HG02870 (cell line): Measurements from ENCODE around the gene APLN.

Experiments used
- ATAC-seq: cut with Tn5 transposase; IDR thresholded peaks from one replicate; pipeline ENCODE4 v1.9.1; 2021; ENCODE audit warnings: mild to moderate bottlenecking, moderate library complexity; ENCODE audit not compliant: unreplicated experiment

APLN gene

DNA sequence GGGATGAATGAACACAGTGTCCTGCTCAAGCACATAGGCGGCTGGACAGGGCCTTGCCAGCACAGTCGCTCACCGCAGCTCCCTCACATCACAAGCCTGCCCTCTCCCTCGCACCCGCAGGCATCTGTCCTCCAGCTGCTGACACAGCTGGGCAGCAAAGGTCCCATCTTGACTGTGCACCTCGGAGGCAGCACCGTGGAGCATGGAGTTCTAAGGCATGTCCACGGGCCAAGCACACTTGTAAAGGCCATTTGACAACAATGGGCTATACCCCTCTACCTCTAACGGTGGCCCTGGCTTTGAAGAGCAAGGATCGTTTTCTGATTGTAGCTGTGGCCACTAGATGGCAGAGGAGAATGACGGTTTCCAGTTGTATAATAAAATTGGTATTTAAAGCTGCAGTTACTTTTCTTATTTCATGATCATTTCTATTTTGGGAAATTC is 53.8 kb downstream of the APLN start:
- ATAC-seq: peak; percentile 36

DNA sequence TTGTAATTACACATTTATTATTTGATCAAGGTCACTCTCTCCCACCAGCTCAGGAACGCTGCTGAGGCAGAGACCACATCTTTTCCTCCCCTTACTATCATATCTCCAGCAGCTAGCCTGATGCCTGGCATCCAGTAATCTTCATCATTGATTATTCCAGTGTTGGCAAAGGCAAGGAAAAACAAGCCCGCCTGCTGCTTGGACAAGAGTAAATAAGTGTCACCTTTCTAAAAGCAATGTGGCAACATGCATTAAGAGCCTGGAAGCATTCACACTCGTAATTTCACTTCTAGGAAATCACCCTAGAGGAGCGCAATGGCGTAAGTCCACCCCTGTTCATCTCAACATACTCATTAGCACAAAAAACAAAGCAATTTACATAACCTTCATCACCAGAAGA is 54.8 kb downstream of the APLN start:
- no peak for ATAC-seq

DNA sequence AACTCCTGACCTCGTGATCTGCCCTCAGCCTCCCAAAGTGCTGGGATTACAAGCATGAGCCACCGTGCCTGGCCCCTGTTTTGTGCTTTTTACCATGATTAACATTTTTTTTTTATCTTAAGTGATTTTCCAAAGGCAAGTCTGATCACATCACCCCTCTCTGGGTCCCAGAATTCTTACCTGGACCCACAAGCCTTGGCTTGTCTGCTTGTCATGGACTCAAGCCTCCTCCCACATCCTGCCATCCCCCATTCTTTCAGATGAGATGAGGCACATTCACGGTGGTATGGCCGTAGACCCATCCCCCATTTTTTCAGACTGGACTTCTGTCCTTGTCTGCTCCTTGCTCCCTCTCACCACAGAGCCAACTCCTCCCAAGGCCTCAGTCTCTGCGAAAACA is 55.3 kb downstream of the APLN start:
- no peak for ATAC-seq

DNA sequence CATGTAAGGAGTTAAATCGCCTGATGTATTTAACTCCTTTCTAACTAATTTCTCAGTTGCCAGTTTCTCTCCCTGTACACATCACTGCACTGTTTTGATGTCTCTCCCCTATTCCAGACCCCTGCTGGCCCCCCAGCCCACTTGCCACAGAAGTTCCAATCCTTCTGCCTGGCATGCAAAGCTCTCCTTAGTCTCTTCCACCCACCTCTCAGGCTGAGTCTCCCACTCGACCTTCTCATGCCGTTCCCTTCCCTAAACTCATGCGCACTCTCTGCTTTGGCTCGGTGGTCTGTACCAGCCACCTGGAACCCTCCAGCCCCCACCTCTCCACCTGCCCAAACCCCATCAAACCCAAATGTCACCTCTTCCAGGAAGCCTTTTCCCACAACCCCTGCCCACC is 56.9 kb downstream of the APLN start:
- no peak for ATAC-seq

DNA sequence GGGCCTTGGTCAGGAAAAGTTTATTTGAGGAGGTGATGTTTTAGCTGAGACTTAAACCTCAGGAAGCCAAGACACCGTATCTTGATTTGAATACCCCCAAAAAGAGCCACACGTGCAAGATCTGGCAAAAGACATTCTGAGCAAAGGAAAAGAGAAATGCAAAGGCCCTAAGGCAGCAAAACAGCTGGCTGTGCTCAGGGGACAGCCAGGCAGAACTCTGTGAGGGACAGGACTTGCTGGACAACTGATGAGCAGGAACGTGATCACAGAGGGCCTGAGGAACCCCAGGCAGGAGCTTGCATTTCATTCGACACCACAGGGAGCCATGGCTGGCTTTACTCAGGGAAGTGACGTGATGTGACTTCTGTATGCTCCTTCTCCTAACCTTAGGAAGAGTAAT is 58.7 kb downstream of the APLN start:
- no peak for ATAC-seq
